A549 (cell line): ENCODE measurements around the gene LETM1. TPM values are rescaled to one million over a fixed set of nuclear protein-coding genes. Genes with fewer than 3 reads are reported as not detected.

Experiments used
- ATAC-seq, 2 experiments: fragments of 200-7000 bp in 1 of 2; fragments of >200 bp in 1 of 2; cut with Nextera tagmentation in 1 of 2; cut with Tn5 transposase in 1 of 2; 3 replicates each; pipeline versions ENCODE4 v1.8.0 to v1.9.1; 2018 to 2020; ENCODE audit warnings: mild to moderate bottlenecking in 1 of 2, moderate library complexity in 1 of 2
- CTCF ChIA-PET: fragments of 300-600 bp; sonication (Branson Sonifier 250); formaldehyde crosslinking; extraction: SDS; loops from one replicate; lab custom pipeline; 2021; ENCODE audit warnings: antibody characterized with exemption, inconsistent platforms; lab: Yijun Ruan, JAX
- POLR2A ChIA-PET: fragments of 350-600 bp; formaldehyde crosslinking; extraction: SDS; loops from one replicate; lab custom pipeline; 2021; ENCODE audit warnings: antibody characterized with exemption, inconsistent platforms; lab: Yijun Ruan, JAX
- DNase-seq, 2 experiments: peaks; one replicate each; pipeline versions ENCODE4 v3.0.0 to v3.0.0-alpha.2; 2011 to 2016; ENCODE audit warnings: low read depth in 1 of 2, low spot score in 1 of 2
- FAIRE-seq: peaks from 2 replicates; lab custom pipeline; 2011; peaks lifted over from hg19 to GRCh38; lab: Jason Lieb, UNC
- H3K27ac ChIP-seq, 2 experiments: fragments of >200 bp; sonication (Bioruptor Twin); formaldehyde crosslinking; 3 replicates each; pipeline ENCODE4 v1.5.1; 2016 to 2017
- H3K4me1 ChIP-seq: fragments of >200 bp; sonication (Bioruptor Twin); formaldehyde crosslinking; 3 replicates; pipeline ENCODE4 v1.6.1; 2016
- H3K4me2 ChIP-seq: fragments of >200 bp; sonication (Bioruptor Twin); formaldehyde crosslinking; 3 replicates; pipeline ENCODE4 v1.6.1; 2016
- H3K4me3 ChIP-seq: fragments of >200 bp; sonication (Bioruptor Twin); formaldehyde crosslinking; 3 replicates; pipeline ENCODE4 v1.5.1; 2016
- H3K9me3 ChIP-seq: fragments of >200 bp; sonication (Bioruptor Twin); formaldehyde crosslinking; 3 replicates; pipeline ENCODE4 v1.6.1; 2016
- BHLHE40 ChIP-seq: IDR thresholded peaks from 2 replicates; pipeline ENCODE4 v1.6.1; 2012; ENCODE audit warnings: low read depth, low read length, inconsistent platforms
- CBX2 ChIP-seq: fragments of 200-600 bp; sonication (generic); IDR thresholded peaks from 2 replicates; pipeline ENCODE4 v1.6.1; 2016; ENCODE audit warnings: low read depth, mild to moderate bottlenecking, borderline replicate concordance
- CHD4 ChIP-seq: fragments of 200-600 bp; sonication (generic); IDR thresholded peaks from 2 replicates; pipeline ENCODE4 v1.6.1; 2016; ENCODE audit warnings: antibody characterized with exemption, mild to moderate bottlenecking, borderline replicate concordance
- EHMT2 ChIP-seq: fragments of 200-600 bp; sonication (generic); IDR thresholded peaks from 2 replicates; pipeline ENCODE4 v1.6.1; 2016; ENCODE audit warnings: antibody characterized with exemption, low read depth, mild to moderate bottlenecking, moderate library complexity
- EP300 ChIP-seq, 2 experiments: fragments of >200 bp; sonication (Bioruptor Twin); formaldehyde crosslinking; IDR thresholded peaks; 2 replicates in 1 of 2; 3 replicates in 1 of 2; pipeline ENCODE4 v1.6.1; 2016 to 2017
- ESRRA ChIP-seq: fragments of 150-350 bp; IDR thresholded peaks from 2 replicates; pipeline ENCODE4 v1.6.1; 2014; ENCODE audit warnings: mild to moderate bottlenecking, low read length, borderline replicate concordance
- FOSB ChIP-seq: fragments of 250-450 bp; sonication (Bioruptor Pico); IDR thresholded peaks from 2 replicates; pipeline ENCODE4 v1.5.0; 2020; ENCODE audit warnings: mild to moderate bottlenecking, moderate library complexity
- FOSL2 ChIP-seq, 2 experiments: fragments of 450-650 bp in 1 of 2; fragments of >200 bp in 1 of 2; sonication (Bioruptor Twin) in 1 of 2; formaldehyde crosslinking; IDR thresholded peaks; 2 replicates each; pipeline versions ENCODE4 v1.5.0 to v1.6.1; 2016 to 2020; ENCODE audit warnings: mild to moderate bottlenecking in 1 of 2, moderate library complexity in 1 of 2
- FOXS1 ChIP-seq: fragments of 250-450 bp; sonication (Bioruptor Pico); IDR thresholded peaks from 2 replicates; pipeline ENCODE4 v1.5.0; 2020; ENCODE audit warnings: mild to moderate bottlenecking, moderate library complexity
- HEYL ChIP-seq: fragments of 250-450 bp; sonication (Bioruptor Pico); IDR thresholded peaks from 2 replicates; pipeline ENCODE4 v1.8.0; 2021; ENCODE audit warnings: mild to moderate bottlenecking, moderate library complexity
- HOXA7 ChIP-seq: fragments of 250-450 bp; sonication (Bioruptor Pico); IDR thresholded peaks from 2 replicates; pipeline ENCODE4 v1.5.0; 2020; ENCODE audit warnings: mild to moderate bottlenecking, moderate library complexity
- HOXB5 ChIP-seq: fragments of 250-450 bp; sonication (Bioruptor Pico); IDR thresholded peaks from 2 replicates; pipeline ENCODE4 v1.5.0; 2020; ENCODE audit warnings: mild to moderate bottlenecking, moderate library complexity
- JUN ChIP-seq, 2 experiments: fragments of >200 bp; sonication (Bioruptor Twin); formaldehyde crosslinking; IDR thresholded peaks; 2 replicates in 1 of 2; 3 replicates in 1 of 2; pipeline ENCODE4 v1.6.1; 2016 to 2017
- JUNB ChIP-seq: fragments of >200 bp; sonication (Bioruptor Twin); formaldehyde crosslinking; IDR thresholded peaks from 2 replicates; pipeline ENCODE4 v1.6.1; 2016
- KDM5A ChIP-seq: fragments of 200-600 bp; sonication (generic); IDR thresholded peaks from 2 replicates; pipeline ENCODE4 v1.6.1; 2016; ENCODE audit warnings: antibody characterized with exemption, mild to moderate bottlenecking
- MAFK ChIP-seq: fragments of 450-650 bp; IDR thresholded peaks from 2 replicates; pipeline ENCODE4 v1.6.1; 2014; ENCODE audit not compliant: partially characterized antibody
- MAZ ChIP-seq: fragments of 150-350 bp; IDR thresholded peaks from 2 replicates; pipeline ENCODE4 v1.6.1; 2014; ENCODE audit warnings: antibody characterized with exemption, low read depth, low read length, borderline replicate concordance
- NFE2L2 ChIP-seq: fragments of 150-350 bp; conservative IDR thresholded peaks from 2 replicates; pipeline ENCODE4 v1.6.1; 2014; ENCODE audit warnings: low read length
- NPAS2 ChIP-seq: fragments of 250-450 bp; sonication (Bioruptor Pico); IDR thresholded peaks from 2 replicates; pipeline ENCODE4 v1.8.0; 2022; ENCODE audit warnings: mild to moderate bottlenecking, moderate library complexity, borderline replicate concordance
- RARB ChIP-seq: fragments of 250-450 bp; sonication (Bioruptor Pico); IDR thresholded peaks from 2 replicates; pipeline ENCODE4 v1.8.0; 2021; ENCODE audit warnings: mild to moderate bottlenecking, moderate library complexity
- RFX5 ChIP-seq: fragments of 450-650 bp; IDR thresholded peaks from 2 replicates; pipeline ENCODE4 v1.7.1; 2014; ENCODE audit warnings: antibody characterized with exemption, mild to moderate bottlenecking, moderate library complexity
- SMC3 ChIP-seq: fragments of >200 bp; sonication (Bioruptor Twin); formaldehyde crosslinking; IDR thresholded peaks from 3 replicates; pipeline ENCODE4 v1.6.1; 2018; ENCODE audit warnings: inconsistent platforms
- SREBF2 ChIP-seq: fragments of 450-650 bp; IDR thresholded peaks from 2 replicates; pipeline ENCODE4 v1.6.1; 2014; ENCODE audit warnings: mild to moderate bottlenecking, moderate library complexity
- TFCP2L1 ChIP-seq: fragments of 250-450 bp; sonication (Bioruptor Pico); IDR thresholded peaks from 2 replicates; pipeline ENCODE4 v1.5.0; 2021; ENCODE audit warnings: mild to moderate bottlenecking
- ZSCAN20 ChIP-seq: fragments of 250-450 bp; sonication (Bioruptor Pico); IDR thresholded peaks from 2 replicates; pipeline ENCODE4 v1.8.0; 2022; ENCODE audit warnings: mild to moderate bottlenecking, moderate library complexity
- WGBS: methylation state at CpG from one replicate; pipeline ENCODE4 v1.1.6; 2017; ENCODE audit errors: missing lambda C conversion rate; 5-methylcytosine and 5-hydroxymethylcytosine counted together
- polyA plus RNA-seq, 4 experiments: library from polyadenylated mRNA; depleted of rRNA in 3 of 4; stranded (reverse); fragments of >200 nt; fragmentation: RNase III in 1 of 4; extraction: RNeasy Plus Mini Kit Qiagen cat#74134 plus additional on column Dnase treatment in 1 of 4; gene quantifications; 2 replicates in 3 of 4; 3 replicates in 1 of 4; pipeline ENCODE4 v1.2.3, GENCODE V29; 2011 to 2017
- TF ChIP-seq, protein P1 (sequence below): IDR thresholded peaks from 2 replicates; pipeline ENCODE4 v1.6.1; 2012
- TF ChIP-seq, protein P2 (sequence below): fragments of 450-650 bp; IDR thresholded peaks from 2 replicates; pipeline ENCODE4 v1.6.1; 2014; ENCODE audit warnings: antibody characterized with exemption
- TF ChIP-seq, protein P3 (sequence below): fragments of 250-450 bp; sonication (Bioruptor Pico); IDR thresholded peaks from 2 replicates; pipeline ENCODE4 v1.5.0; 2020; ENCODE audit warnings: low read depth, mild to moderate bottlenecking, moderate library complexity
- TF ChIP-seq, protein P4 (sequence below): fragments of 150-350 bp; IDR thresholded peaks from 2 replicates; pipeline ENCODE4 v1.6.1; 2014; ENCODE audit warnings: low read depth, mild to moderate bottlenecking, low read length
- TF ChIP-seq, protein P5 (sequence below): fragments of >200 bp; sonication (Bioruptor Twin); formaldehyde crosslinking; IDR thresholded peaks from 3 replicates; pipeline ENCODE4 v1.5.1; 2016

Gene LETM1
- polyA plus RNA-seq, 2 of the 4 experiments (the other 2 are of a cell fraction): 18.6 to 29.6 TPM

DNA sequence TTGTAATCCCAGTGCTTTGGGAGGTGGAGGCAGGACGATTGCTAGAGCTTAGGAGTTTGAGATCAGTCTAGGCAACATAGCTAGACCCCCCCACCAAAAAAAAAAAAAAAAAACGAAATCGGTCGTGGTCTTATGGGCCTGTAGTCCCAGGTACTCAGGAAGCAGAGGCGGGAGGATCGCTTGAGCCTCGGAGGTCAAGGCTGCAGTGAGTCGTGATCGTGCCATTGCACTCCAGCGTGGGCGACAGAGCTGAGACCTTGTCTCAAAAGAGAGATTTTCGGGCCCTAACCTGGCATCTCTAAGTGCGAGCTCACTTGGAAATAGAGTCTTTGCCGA is 7.0 kb upstream of the LETM1 start:
- POLR2A ChIA-PET: no interaction called here
- CTCF ChIA-PET: no interaction called here
- Histone ChIP-seq H3K4me2 (no peak overlapping the region), H3K9me3 (no peaks in the 10 kb centered on the region)
- WGBS: 61% methylated on average over 14 of the region's 14 CpGs
- ATAC-seq (no peak), DNase-seq (no peak), FAIRE-seq (no peak)
- TF ChIP-seq, protein P1, sequence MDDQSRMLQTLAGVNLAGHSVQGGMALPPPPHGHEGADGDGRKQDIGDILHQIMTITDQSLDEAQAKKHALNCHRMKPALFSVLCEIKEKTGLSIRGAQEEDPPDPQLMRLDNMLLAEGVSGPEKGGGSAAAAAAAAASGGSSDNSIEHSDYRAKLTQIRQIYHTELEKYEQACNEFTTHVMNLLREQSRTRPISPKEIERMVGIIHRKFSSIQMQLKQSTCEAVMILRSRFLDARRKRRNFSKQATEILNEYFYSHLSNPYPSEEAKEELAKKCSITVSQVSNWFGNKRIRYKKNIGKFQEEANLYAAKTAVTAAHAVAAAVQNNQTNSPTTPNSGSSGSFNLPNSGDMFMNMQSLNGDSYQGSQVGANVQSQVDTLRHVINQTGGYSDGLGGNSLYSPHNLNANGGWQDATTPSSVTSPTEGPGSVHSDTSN: no peak
- no peak for TF ChIP-seq NFE2L2
- no peak for TF ChIP-seq TFCP2L1 (CRISPR knock-in tag)
- TF ChIP-seq MAZ: no peak
- TF ChIP-seq HEYL: no peak
- no peak for TF ChIP-seq CBX2
- TF ChIP-seq RARB (CRISPR knock-in tag): no peak
- TF ChIP-seq EP300 (IDR thresholded peaks at IDR 0.05): no peak
- TF ChIP-seq KDM5A: no peak
- TF ChIP-seq FOSL2 (IDR thresholded peaks at IDR 0.05): no peak
- TF ChIP-seq FOSL2 (CRISPR knock-in tag; IDR thresholded peaks at IDR 0.05): no peak
- no peak for TF ChIP-seq CHD4
- TF ChIP-seq SMC3: no peak
- TF ChIP-seq RFX5: no peak
- TF ChIP-seq ESRRA: no peak
- TF ChIP-seq HOXA7 (CRISPR knock-in tag): no peak
- no peak for TF ChIP-seq HOXB5
- no peak for TF ChIP-seq JUN (IDR thresholded peaks at IDR 0.05)
- no peak for TF ChIP-seq MAFK
- TF ChIP-seq, protein P2, sequence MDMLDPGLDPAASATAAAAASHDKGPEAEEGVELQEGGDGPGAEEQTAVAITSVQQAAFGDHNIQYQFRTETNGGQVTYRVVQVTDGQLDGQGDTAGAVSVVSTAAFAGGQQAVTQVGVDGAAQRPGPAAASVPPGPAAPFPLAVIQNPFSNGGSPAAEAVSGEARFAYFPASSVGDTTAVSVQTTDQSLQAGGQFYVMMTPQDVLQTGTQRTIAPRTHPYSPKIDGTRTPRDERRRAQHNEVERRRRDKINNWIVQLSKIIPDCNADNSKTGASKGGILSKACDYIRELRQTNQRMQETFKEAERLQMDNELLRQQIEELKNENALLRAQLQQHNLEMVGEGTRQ: no peak
- TF ChIP-seq, all 56 proteins: peak for 0
- H3K4me1 ChIP-seq: peaks cover 5% of the 10 kb centered on the region
- H3K27ac ChIP-seq: no peak overlapping the region
- H3K4me3 ChIP-seq: no peak overlapping the region

DNA sequence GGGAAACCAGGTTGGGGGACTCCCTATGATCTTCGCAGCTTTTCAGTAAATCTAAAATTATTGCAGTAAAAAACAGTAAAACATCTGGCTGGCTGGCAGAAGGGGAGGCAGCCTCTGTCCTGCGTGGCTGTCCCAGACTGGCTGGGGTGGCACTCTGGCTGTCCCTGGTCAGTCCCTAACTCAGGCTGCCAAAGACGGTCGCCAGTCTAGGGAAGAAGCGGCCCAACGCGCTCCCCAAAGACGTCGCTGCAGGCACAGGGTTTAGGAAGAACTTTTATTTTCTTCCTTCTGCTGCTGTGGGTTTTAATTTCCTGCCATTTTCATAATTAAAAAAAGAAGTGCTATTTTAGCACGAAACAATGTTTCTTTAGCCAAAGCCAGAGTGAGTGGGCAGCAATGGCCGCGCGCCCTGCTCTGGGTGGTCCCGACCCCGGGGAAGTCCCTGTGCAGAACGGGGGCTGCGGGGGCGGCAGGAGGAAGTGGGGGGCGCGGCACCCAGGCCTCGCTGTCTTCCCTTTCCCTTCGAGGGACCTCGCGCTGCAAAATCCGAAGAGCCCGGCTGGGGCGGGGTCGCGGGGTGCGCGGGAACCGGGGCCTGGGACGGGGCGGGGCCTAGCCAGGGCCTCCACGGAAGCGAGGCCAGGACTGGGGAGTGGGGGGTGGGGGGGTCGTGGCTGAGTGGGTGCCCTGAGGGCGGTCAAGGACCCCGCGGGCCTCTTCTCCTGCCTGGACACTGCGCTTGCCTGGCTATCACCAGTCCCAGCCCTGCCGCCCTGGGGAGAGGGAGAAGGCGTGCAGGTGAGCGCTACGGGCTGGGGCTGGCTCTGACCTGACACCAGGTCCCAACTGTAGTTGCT is 6.3 kb upstream of the LETM1 start:
- TF ChIP-seq FOSB (CRISPR knock-in tag) (no peak), FOXS1 (CRISPR knock-in tag) (no peak)
- ATAC-seq (no peak), DNase-seq (no peak), FAIRE-seq (no peak)
- POLR2A ChIA-PET: no interaction called here
- Histone ChIP-seq H3K4me1 (peaks cover 6% of the 10 kb centered on the region; the same call in 1 of the 3 replicates), H3K9me3 (no peaks in the 10 kb centered on the region), H3K4me2 (no peak overlapping the region), H3K4me3 (no peak overlapping the region), H3K27ac (no peak overlapping the region)
- CTCF ChIA-PET: no interaction called here
- 93% methylated on average over 20 of the region's 45 CpGs for whole genome bisulfite sequencing

DNA sequence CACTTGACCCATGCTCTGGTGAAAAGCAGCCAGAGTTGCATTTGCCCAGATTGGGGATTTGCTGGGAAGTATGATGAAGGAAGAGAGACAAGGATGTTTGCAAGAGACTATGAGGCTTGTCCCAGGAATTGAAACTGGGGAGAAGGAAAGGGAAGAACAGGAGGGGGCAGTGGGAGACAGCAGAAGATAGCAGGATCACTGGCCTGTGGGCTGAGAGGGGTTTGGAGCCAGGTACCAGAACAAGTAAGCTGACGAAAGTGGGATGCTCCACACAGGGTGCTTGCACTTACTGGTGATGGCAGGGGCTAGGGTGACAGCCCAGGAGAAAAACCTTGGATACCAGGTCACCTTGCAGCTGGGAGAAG is 3.4 kb upstream of the LETM1 start:
- ATAC-seq (no peak), FAIRE-seq (no peak), DNase-seq (no peak)
- 83% methylated on average over 1 of the region's 1 CpG for WGBS
- ChIA-PET CTCF (interaction anchor here (1.1 kb wide), 1 partner anchor 111 kb away, joined by 3 read pairs; no protein-coding TSS in a partner anchor), POLR2A (no interaction called here)
- Histone ChIP-seq H3K4me3 (no peak overlapping the region), H3K27ac (no peak overlapping the region), H3K4me1 (peaks cover 13% of the 10 kb centered on the region; the same call in 1 of the 3 replicates), H3K4me2 (no peak overlapping the region), H3K9me3 (no peaks in the 10 kb centered on the region)
- TF ChIP-seq FOSB (CRISPR knock-in tag): no peak
- TF ChIP-seq, protein P3, sequence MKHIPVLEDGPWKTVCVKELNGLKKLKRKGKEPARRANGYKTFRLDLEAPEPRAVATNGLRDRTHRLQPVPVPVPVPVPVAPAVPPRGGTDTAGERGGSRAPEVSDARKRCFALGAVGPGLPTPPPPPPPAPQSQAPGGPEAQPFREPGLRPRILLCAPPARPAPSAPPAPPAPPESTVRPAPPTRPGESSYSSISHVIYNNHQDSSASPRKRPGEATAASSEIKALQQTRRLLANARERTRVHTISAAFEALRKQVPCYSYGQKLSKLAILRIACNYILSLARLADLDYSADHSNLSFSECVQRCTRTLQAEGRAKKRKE (CRISPR knock-in tag): no peak
- TF ChIP-seq BHLHE40: no peak
- no peak for TF ChIP-seq HEYL
- no peak for TF ChIP-seq SREBF2
- TF ChIP-seq, protein P4, sequence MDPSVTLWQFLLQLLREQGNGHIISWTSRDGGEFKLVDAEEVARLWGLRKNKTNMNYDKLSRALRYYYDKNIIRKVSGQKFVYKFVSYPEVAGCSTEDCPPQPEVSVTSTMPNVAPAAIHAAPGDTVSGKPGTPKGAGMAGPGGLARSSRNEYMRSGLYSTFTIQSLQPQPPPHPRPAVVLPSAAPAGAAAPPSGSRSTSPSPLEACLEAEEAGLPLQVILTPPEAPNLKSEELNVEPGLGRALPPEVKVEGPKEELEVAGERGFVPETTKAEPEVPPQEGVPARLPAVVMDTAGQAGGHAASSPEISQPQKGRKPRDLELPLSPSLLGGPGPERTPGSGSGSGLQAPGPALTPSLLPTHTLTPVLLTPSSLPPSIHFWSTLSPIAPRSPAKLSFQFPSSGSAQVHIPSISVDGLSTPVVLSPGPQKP: no peak
- TF ChIP-seq, protein P5, sequence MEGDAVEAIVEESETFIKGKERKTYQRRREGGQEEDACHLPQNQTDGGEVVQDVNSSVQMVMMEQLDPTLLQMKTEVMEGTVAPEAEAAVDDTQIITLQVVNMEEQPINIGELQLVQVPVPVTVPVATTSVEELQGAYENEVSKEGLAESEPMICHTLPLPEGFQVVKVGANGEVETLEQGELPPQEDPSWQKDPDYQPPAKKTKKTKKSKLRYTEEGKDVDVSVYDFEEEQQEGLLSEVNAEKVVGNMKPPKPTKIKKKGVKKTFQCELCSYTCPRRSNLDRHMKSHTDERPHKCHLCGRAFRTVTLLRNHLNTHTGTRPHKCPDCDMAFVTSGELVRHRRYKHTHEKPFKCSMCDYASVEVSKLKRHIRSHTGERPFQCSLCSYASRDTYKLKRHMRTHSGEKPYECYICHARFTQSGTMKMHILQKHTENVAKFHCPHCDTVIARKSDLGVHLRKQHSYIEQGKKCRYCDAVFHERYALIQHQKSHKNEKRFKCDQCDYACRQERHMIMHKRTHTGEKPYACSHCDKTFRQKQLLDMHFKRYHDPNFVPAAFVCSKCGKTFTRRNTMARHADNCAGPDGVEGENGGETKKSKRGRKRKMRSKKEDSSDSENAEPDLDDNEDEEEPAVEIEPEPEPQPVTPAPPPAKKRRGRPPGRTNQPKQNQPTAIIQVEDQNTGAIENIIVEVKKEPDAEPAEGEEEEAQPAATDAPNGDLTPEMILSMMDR: no peak
- TF ChIP-seq NPAS2 (CRISPR knock-in tag): no peak
- TF ChIP-seq JUNB: no peak
- TF ChIP-seq EHMT2: no peak
- no peak for TF ChIP-seq EP300 (IDR thresholded peaks at IDR 0.05)
- no peak for TF ChIP-seq ZSCAN20
- no peak for TF ChIP-seq CHD4
